A549 (cell line): Measurements from ENCODE around the gene CFH. TPM values are rescaled to one million over a fixed set of nuclear protein-coding genes. Genes with fewer than 3 reads are reported as not detected.

Source experiments
- ATAC-seq, 2 experiments: fragments of 200-7000 bp in 1 of 2; fragments of >200 bp in 1 of 2; cut with Nextera tagmentation in 1 of 2; cut with Tn5 transposase in 1 of 2; 3 replicates each; pipeline versions ENCODE4 v1.8.0 to v1.9.1; 2018 to 2020; ENCODE audit warnings: mild to moderate bottlenecking in 1 of 2, moderate library complexity in 1 of 2
- CTCF ChIA-PET: fragments of 300-600 bp; sonication (Branson Sonifier 250); formaldehyde crosslinking; extraction: SDS; loops from one replicate; lab custom pipeline; 2021; ENCODE audit warnings: antibody characterized with exemption, inconsistent platforms; lab: Yijun Ruan, JAX
- POLR2A ChIA-PET: fragments of 350-600 bp; formaldehyde crosslinking; extraction: SDS; loops from one replicate; lab custom pipeline; 2021; ENCODE audit warnings: antibody characterized with exemption, inconsistent platforms; lab: Yijun Ruan, JAX
- DNase-seq, 2 experiments: peaks; one replicate each; pipeline versions ENCODE4 v3.0.0 to v3.0.0-alpha.2; 2011 to 2016; ENCODE audit warnings: low read depth in 1 of 2, low spot score in 1 of 2
- FAIRE-seq: peaks from 2 replicates; lab custom pipeline; 2011; peaks lifted over from hg19 to GRCh38; lab: Jason Lieb, UNC
- H3K27ac ChIP-seq, 2 experiments: fragments of >200 bp; sonication (Bioruptor Twin); formaldehyde crosslinking; 3 replicates each; pipeline ENCODE4 v1.5.1; 2016 to 2017
- H3K4me1 ChIP-seq: fragments of >200 bp; sonication (Bioruptor Twin); formaldehyde crosslinking; 3 replicates; pipeline ENCODE4 v1.6.1; 2016
- H3K4me2 ChIP-seq: fragments of >200 bp; sonication (Bioruptor Twin); formaldehyde crosslinking; 3 replicates; pipeline ENCODE4 v1.6.1; 2016
- H3K4me3 ChIP-seq: fragments of >200 bp; sonication (Bioruptor Twin); formaldehyde crosslinking; 3 replicates; pipeline ENCODE4 v1.5.1; 2016
- H3K9me3 ChIP-seq: fragments of >200 bp; sonication (Bioruptor Twin); formaldehyde crosslinking; 3 replicates; pipeline ENCODE4 v1.6.1; 2016
- CBX2 ChIP-seq: fragments of 200-600 bp; sonication (generic); IDR thresholded peaks from 2 replicates; pipeline ENCODE4 v1.6.1; 2016; ENCODE audit warnings: low read depth, mild to moderate bottlenecking, borderline replicate concordance
- CHD2 ChIP-seq: fragments of 150-350 bp; IDR thresholded peaks from 2 replicates; pipeline ENCODE4 v1.6.1; 2014; ENCODE audit warnings: low read length; ENCODE audit not compliant: partially characterized antibody
- EHF ChIP-seq: fragments of 250-450 bp; sonication (Bioruptor Pico); IDR thresholded peaks from 2 replicates; pipeline ENCODE4 v1.5.0; 2020; ENCODE audit warnings: mild to moderate bottlenecking
- ESRRA ChIP-seq: fragments of 150-350 bp; IDR thresholded peaks from 2 replicates; pipeline ENCODE4 v1.6.1; 2014; ENCODE audit warnings: mild to moderate bottlenecking, low read length, borderline replicate concordance
- FOSB ChIP-seq: fragments of 250-450 bp; sonication (Bioruptor Pico); IDR thresholded peaks from 2 replicates; pipeline ENCODE4 v1.5.0; 2020; ENCODE audit warnings: mild to moderate bottlenecking, moderate library complexity
- FOXS1 ChIP-seq: fragments of 250-450 bp; sonication (Bioruptor Pico); IDR thresholded peaks from 2 replicates; pipeline ENCODE4 v1.5.0; 2020; ENCODE audit warnings: mild to moderate bottlenecking, moderate library complexity
- HDAC2 ChIP-seq: fragments of 200-600 bp; sonication (generic); IDR thresholded peaks from 2 replicates; pipeline ENCODE4 v1.6.1; 2016
- HEYL ChIP-seq: fragments of 250-450 bp; sonication (Bioruptor Pico); IDR thresholded peaks from 2 replicates; pipeline ENCODE4 v1.8.0; 2021; ENCODE audit warnings: mild to moderate bottlenecking, moderate library complexity
- JUNB ChIP-seq: fragments of >200 bp; sonication (Bioruptor Twin); formaldehyde crosslinking; IDR thresholded peaks from 2 replicates; pipeline ENCODE4 v1.6.1; 2016
- KDM1A ChIP-seq: fragments of 200-600 bp; sonication (generic); IDR thresholded peaks from 2 replicates; pipeline ENCODE4 v1.6.1; 2016; ENCODE audit warnings: low read depth, mild to moderate bottlenecking
- KDM5A ChIP-seq: fragments of 200-600 bp; sonication (generic); IDR thresholded peaks from 2 replicates; pipeline ENCODE4 v1.6.1; 2016; ENCODE audit warnings: antibody characterized with exemption, mild to moderate bottlenecking
- MAFK ChIP-seq: fragments of 450-650 bp; IDR thresholded peaks from 2 replicates; pipeline ENCODE4 v1.6.1; 2014; ENCODE audit not compliant: partially characterized antibody
- MAX ChIP-seq: IDR thresholded peaks from 2 replicates; pipeline ENCODE4 v1.6.1; 2012
- NPAS2 ChIP-seq: fragments of 250-450 bp; sonication (Bioruptor Pico); IDR thresholded peaks from 2 replicates; pipeline ENCODE4 v1.8.0; 2022; ENCODE audit warnings: mild to moderate bottlenecking, moderate library complexity, borderline replicate concordance
- POLR2A ChIP-seq: IDR thresholded peaks from 2 replicates; pipeline ENCODE4 v1.6.1; 2012; ENCODE audit warnings: mild to moderate bottlenecking, low read length
- POLR2AphosphoS2 ChIP-seq: conservative IDR thresholded peaks from 2 replicates; pipeline ENCODE4 v1.6.1; 2012; ENCODE audit warnings: low read length, improper control_type of control experiment, inconsistent platforms
- RAD21 ChIP-seq, 2 experiments: fragments of >200 bp in 1 of 2; sonication (Bioruptor Twin) in 1 of 2; formaldehyde crosslinking in 1 of 2; IDR thresholded peaks in 1 of 2; conservative IDR thresholded peaks in 1 of 2; 2 replicates in 1 of 2; 3 replicates in 1 of 2; pipeline ENCODE4 v1.6.1; 2012 to 2018; ENCODE audit warnings: inconsistent platforms in 1 of 2
- RARB ChIP-seq: fragments of 250-450 bp; sonication (Bioruptor Pico); IDR thresholded peaks from 2 replicates; pipeline ENCODE4 v1.8.0; 2021; ENCODE audit warnings: mild to moderate bottlenecking, moderate library complexity
- REST ChIP-seq: fragments of 200-600 bp; sonication (generic); IDR thresholded peaks from 2 replicates; pipeline ENCODE4 v1.6.1; 2016; ENCODE audit warnings: antibody characterized with exemption, mild to moderate bottlenecking, moderate library complexity
- RFX5 ChIP-seq: fragments of 450-650 bp; IDR thresholded peaks from 2 replicates; pipeline ENCODE4 v1.7.1; 2014; ENCODE audit warnings: antibody characterized with exemption, mild to moderate bottlenecking, moderate library complexity
- SREBF2 ChIP-seq: fragments of 450-650 bp; IDR thresholded peaks from 2 replicates; pipeline ENCODE4 v1.6.1; 2014; ENCODE audit warnings: mild to moderate bottlenecking, moderate library complexity
- ZNF302 ChIP-seq: fragments of 250-450 bp; sonication (Bioruptor Pico); IDR thresholded peaks from 2 replicates; pipeline ENCODE4 v1.9.0; 2021; ENCODE audit warnings: inconsistent platforms, mild to moderate bottlenecking, moderate library complexity
- whole genome bisulfite sequencing: methylation state at CpG from one replicate; pipeline ENCODE4 v1.1.6; 2017; ENCODE audit errors: missing lambda C conversion rate; 5-methylcytosine and 5-hydroxymethylcytosine counted together
- polyA plus RNA-seq, 4 experiments: library from polyadenylated mRNA; depleted of rRNA in 3 of 4; stranded (reverse); fragments of >200 nt; fragmentation: RNase III in 1 of 4; extraction: RNeasy Plus Mini Kit Qiagen cat#74134 plus additional on column Dnase treatment in 1 of 4; gene quantifications; 2 replicates in 3 of 4; 3 replicates in 1 of 4; pipeline ENCODE4 v1.2.3, GENCODE V29; 2011 to 2017
- TF ChIP-seq, protein P1 (sequence below): fragments of >200 bp; sonication (Bioruptor Twin); formaldehyde crosslinking; IDR thresholded peaks from 2 replicates; pipeline ENCODE4 v1.6.1; 2016
- TF ChIP-seq, protein P2 (sequence below): fragments of >200 bp; sonication (Bioruptor Twin); formaldehyde crosslinking; IDR thresholded peaks from 3 replicates; pipeline ENCODE4 v1.6.1; 2016
- TF ChIP-seq, protein P3 (sequence below): fragments of 250-450 bp; sonication (Bioruptor Pico); IDR thresholded peaks from 2 replicates; pipeline ENCODE4 v1.5.0; 2020; ENCODE audit warnings: low read depth, mild to moderate bottlenecking, moderate library complexity
- TF ChIP-seq, protein P4 (sequence below): IDR thresholded peaks from 2 replicates; pipeline ENCODE4 v1.6.1; 2012; ENCODE audit warnings: low read depth, borderline replicate concordance

CFH gene
- polyA plus RNA-seq, 2 of the 4 experiments (the other 2 are of a cell fraction): 8.2 to 68.1 TPM

GRCh38 chr1:196609370-196609737 is 42.5 kb upstream of the CFH start:
- ATAC-seq: peak; percentile 13 to 24; a peak in 4 of 6 replicates
- Histone ChIP-seq H3K4me3 (no peak overlapping the region; the same call in 2 of the 3 replicates), H3K27ac (no peak overlapping the region), H3K9me3 (no peaks in the 10 kb centered on the region), H3K4me2 (peak overlapping the region; percentile 86), H3K4me1 (0 out of 3 replicates have a peak, but pooled peaks cover 3% of the 10 kb centered on the region)
- TF ChIP-seq HEYL (CRISPR knock-in tag): no peak
- TF ChIP-seq REST: no peak
- no peak for TF ChIP-seq ZNF302 (CRISPR knock-in tag)
- TF ChIP-seq, protein P1, sequence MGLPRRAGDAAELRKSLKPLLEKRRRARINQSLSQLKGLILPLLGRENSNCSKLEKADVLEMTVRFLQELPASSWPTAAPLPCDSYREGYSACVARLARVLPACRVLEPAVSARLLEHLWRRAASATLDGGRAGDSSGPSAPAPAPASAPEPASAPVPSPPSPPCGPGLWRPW: no peak
- no peak for TF ChIP-seq JUNB
- no peak for TF ChIP-seq FOSB (CRISPR knock-in tag)
- TF ChIP-seq KDM1A: no peak
- TF ChIP-seq MAFK: no peak
- TF ChIP-seq RFX5: no peak
- no peak for TF ChIP-seq HDAC2
- TF ChIP-seq, protein P2, sequence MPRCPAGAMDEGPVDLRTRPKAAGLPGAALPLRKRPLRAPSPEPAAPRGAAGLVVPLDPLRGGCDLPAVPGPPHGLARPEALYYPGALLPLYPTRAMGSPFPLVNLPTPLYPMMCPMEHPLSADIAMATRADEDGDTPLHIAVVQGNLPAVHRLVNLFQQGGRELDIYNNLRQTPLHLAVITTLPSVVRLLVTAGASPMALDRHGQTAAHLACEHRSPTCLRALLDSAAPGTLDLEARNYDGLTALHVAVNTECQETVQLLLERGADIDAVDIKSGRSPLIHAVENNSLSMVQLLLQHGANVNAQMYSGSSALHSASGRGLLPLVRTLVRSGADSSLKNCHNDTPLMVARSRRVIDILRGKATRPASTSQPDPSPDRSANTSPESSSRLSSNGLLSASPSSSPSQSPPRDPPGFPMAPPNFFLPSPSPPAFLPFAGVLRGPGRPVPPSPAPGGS: no peak
- no peak for TF ChIP-seq NPAS2 (CRISPR knock-in tag)
- no peak for TF ChIP-seq SREBF2
- no peak for TF ChIP-seq POLR2A
- TF ChIP-seq MAX: no peak
- no peak for TF ChIP-seq ESRRA
- TF ChIP-seq EHF (CRISPR knock-in tag): no peak
- TF ChIP-seq RAD21 (conservative IDR thresholded peaks at IDR 0.05 in 1 of 2, IDR thresholded peaks at IDR 0.05 in 1 of 2): no peak
- DNase-seq: no peak
- ChIA-PET CTCF (interaction anchor here (0.7 kb wide), 1 partner anchor 8 kb away, joined by 4 read pairs; no protein-coding TSS in a partner anchor), POLR2A (no interaction called here)
- no peak for FAIRE-seq
- 72% methylated on average over 10 of the region's 10 CpGs for WGBS

DNA sequence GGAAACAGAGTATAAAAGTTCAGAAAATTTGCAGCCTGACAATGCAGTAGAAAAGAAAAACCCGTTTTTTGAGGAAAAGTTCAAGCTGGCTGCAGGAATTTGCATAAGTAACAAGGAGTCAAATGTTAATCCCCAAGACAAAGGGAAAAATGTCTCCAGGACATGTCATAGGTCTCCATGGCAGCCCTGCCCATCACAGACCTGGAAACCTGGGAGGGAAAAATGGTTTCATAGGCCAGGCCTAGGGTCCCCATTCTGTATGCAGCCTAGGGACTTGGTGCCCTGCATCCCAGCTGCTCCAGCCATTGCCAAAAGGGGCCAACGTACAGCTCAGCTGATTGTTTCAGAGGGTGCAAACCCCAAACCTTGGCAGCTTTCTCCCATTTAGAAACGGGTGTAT is 40.0 kb upstream of the CFH start:
- no peak overlapping the region for H3K4me3 ChIP-seq
- FAIRE-seq (no peak), ATAC-seq (no peak), DNase-seq (no peak)
- H3K4me2 ChIP-seq: no peak overlapping the region
- H3K27ac ChIP-seq: no peak overlapping the region
- H3K4me1 ChIP-seq: 0 out of 3 replicates have a peak, but pooled peaks cover 3% of the 10 kb centered on the region
- no peaks in the 10 kb centered on the region for H3K9me3 ChIP-seq
- ChIA-PET CTCF (no interaction called here), POLR2A (no interaction called here)
- WGBS: 70% methylated on average over 3 of the region's 3 CpGs
- TF ChIP-seq, protein P3, sequence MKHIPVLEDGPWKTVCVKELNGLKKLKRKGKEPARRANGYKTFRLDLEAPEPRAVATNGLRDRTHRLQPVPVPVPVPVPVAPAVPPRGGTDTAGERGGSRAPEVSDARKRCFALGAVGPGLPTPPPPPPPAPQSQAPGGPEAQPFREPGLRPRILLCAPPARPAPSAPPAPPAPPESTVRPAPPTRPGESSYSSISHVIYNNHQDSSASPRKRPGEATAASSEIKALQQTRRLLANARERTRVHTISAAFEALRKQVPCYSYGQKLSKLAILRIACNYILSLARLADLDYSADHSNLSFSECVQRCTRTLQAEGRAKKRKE (CRISPR knock-in tag): no peak
- TF ChIP-seq CHD2 (no peak), POLR2AphosphoS2 (no peak), KDM5A (no peak), RARB (CRISPR knock-in tag) (no peak), FOXS1 (CRISPR knock-in tag) (no peak), HDAC2 (no peak), FOSB (CRISPR knock-in tag) (no peak), CBX2 (no peak)
- TF ChIP-seq, protein P4, sequence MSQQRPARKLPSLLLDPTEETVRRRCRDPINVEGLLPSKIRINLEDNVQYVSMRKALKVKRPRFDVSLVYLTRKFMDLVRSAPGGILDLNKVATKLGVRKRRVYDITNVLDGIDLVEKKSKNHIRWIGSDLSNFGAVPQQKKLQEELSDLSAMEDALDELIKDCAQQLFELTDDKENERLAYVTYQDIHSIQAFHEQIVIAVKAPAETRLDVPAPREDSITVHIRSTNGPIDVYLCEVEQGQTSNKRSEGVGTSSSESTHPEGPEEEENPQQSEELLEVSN: no peak
